NOMO-1 (cell line): ENCODE results near the gene PRICKLE2.

Experiments used
- DNase-seq, 2 experiments: peaks; one replicate each; lab custom pipeline; 2025; ENCODE audit not compliant: unreplicated experiment in 2 of 2; lab: John Stamatoyannopoulos, UW

PRICKLE2 gene

GRCh38 chr3:64221571-64222257 is 3.6 kb downstream of the PRICKLE2 start:
- DNase-seq: no peak

- no peak for DNase-seq
Measured at GRCh38 chr3:64220161-64220914, 4.9 kb downstream of the PRICKLE2 start.

- DNase-seq: no peak
Measured at GRCh38 chr3:64218746-64219145, 6.5 kb downstream of the PRICKLE2 start.

GRCh38 chr3:64218329-64218728 is 6.9 kb downstream of the PRICKLE2 start:
- DNase-seq: no peak

GRCh38 chr3:64216274-64217147 is 8.8 kb downstream of the PRICKLE2 start:
- DNase-seq: no peak

- DNase-seq: no peak
Measured at GRCh38 chr3:64215559-64215958, 9.7 kb downstream of the PRICKLE2 start.

- no peak for DNase-seq
Measured at GRCh38 chr3:64215103-64215502, 10.2 kb downstream of the PRICKLE2 start.

GRCh38 chr3:64214381-64215018 is 10.8 kb downstream of the PRICKLE2 start:
- DNase-seq: peak in 1 of 2 experiments; percentile 67

GRCh38 chr3:64213962-64214379 is 11.3 kb downstream of the PRICKLE2 start:
- no peak for DNase-seq

GRCh38 chr3:64213224-64213878 is 11.9 kb downstream of the PRICKLE2 start:
- no peak for DNase-seq

GRCh38 chr3:64209866-64210621 is 15.2 kb downstream of the PRICKLE2 start:
- peak; percentile 20 to 63 for DNase-seq

GRCh38 chr3:64207289-64208080 is 17.8 kb downstream of the PRICKLE2 start:
- DNase-seq: no peak

- DNase-seq: peak in 1 of 2 experiments; percentile 26
Measured at GRCh38 chr3:64203969-64204908, 21.0 kb downstream of the PRICKLE2 start.

GRCh38 chr3:64203216-64203615 is 22.1 kb downstream of the PRICKLE2 start:
- no peak for DNase-seq

- no peak for DNase-seq
Measured at GRCh38 chr3:64199932-64200331, 25.3 kb downstream of the PRICKLE2 start.

- DNase-seq: no peak
Measured at GRCh38 chr3:64196236-64196929, 28.9 kb downstream of the PRICKLE2 start.

GRCh38 chr3:64195789-64196188 is 29.5 kb downstream of the PRICKLE2 start:
- no peak for DNase-seq
